DND-41 (cell line): ENCODE results near the gene PGRMC2.

Experiments
- CTCF ChIP-seq: IDR thresholded peaks from 2 replicates; pipeline ENCODE4 v1.5.1; 2012; ENCODE audit warnings: borderline replicate concordance, low read length, moderate library complexity, mild to moderate bottlenecking; ENCODE audit not compliant: poor library complexity, severe bottlenecking; ENCODE audit errors: extremely low read depth
- EZH2 ChIP-seq: IDR thresholded peaks from 3 replicates; pipeline ENCODE4 v1.6.1; 2012; ENCODE audit warnings: borderline replicate concordance, low read depth, mild to moderate bottlenecking, moderate library complexity, low read length, inconsistent platforms; ENCODE audit not compliant: severe bottlenecking

- TF ChIP-seq CTCF: no peak
- TF ChIP-seq EZH2: no peak
Observed at GRCh38 chr4:128271551-128271950, 16.1 kb downstream of the PGRMC2 start.
